ENCODE results near the gene EMC1.
"Not testable (repeated sequence)": the region's sequence is repeated elsewhere in the genome, so short reads cannot be mapped to it uniquely, and the experiment has no call there.

GRCh38 chr1:19216585-19216984 lies 34.7 kb downstream of the EMC1 start:
- TF ChIP-seq POLR2A, CTCF (IDR thresholded peaks at IDR 0.05): not testable (repeated sequence)

Data from thyroid gland (tissue), 4 donors.